HG03060 (cell line): ENCODE results near the gene POR.
"Not testable (repeated sequence)": the region's sequence is repeated elsewhere in the genome, so short reads cannot be mapped to it uniquely, and the experiment has no call there.

Source experiments
- ATAC-seq: cut with Tn5 transposase; IDR thresholded peaks from one replicate; pipeline ENCODE4 v1.9.1; 2021; ENCODE audit warnings: low read depth, moderate number of reproducible peaks; ENCODE audit not compliant: unreplicated experiment

Gene POR

GRCh38 chr7:75914655-75915415 is at the start of gene POR:
POR (plus strand) TSS chr7:75915155; CDS start chr7:75954002, 38,847 bp downstream.
- ATAC-seq = peak; percentile 61

- ATAC-seq = no peak
Observed at GRCh38 chr7:75866114-75866488, 48.9 kb upstream of the POR start.

- no peak for ATAC-seq
Observed at GRCh38 chr7:75866489-75867389, 48.2 kb upstream of the POR start.

- ATAC-seq = no peak
Observed at GRCh38 chr7:75867390-75867717, 47.6 kb upstream of the POR start.

GRCh38 chr7:75868153-75868552 is 46.8 kb upstream of the POR start:
- no peak for ATAC-seq

- ATAC-seq = no peak
Observed at GRCh38 chr7:75869776-75870379, 45.1 kb upstream of the POR start.

- no peak for ATAC-seq
Observed at GRCh38 chr7:75870557-75871161, 44.3 kb upstream of the POR start.

- no peak for ATAC-seq
Observed at GRCh38 chr7:75872073-75872782, 42.7 kb upstream of the POR start.

- ATAC-seq = not testable (repeated sequence)
Observed at GRCh38 chr7:75874180-75874579, 40.8 kb upstream of the POR start.

- ATAC-seq = no peak
Observed at GRCh38 chr7:75875113-75876080, 39.6 kb upstream of the POR start.

GRCh38 chr7:75876126-75876881 is 38.7 kb upstream of the POR start:
- no peak for ATAC-seq

- ATAC-seq = peak; percentile 12
Observed at GRCh38 chr7:75878312-75878768, 36.6 kb upstream of the POR start.

- peak; percentile 65 for ATAC-seq
Observed at GRCh38 chr7:75878769-75879611, 36.0 kb upstream of the POR start, which contains the start of gene RHBDD2. RHBDD2 (plus strand) TSS chr7:75879034; CDS start chr7:75879083, 49 bp downstream.

GRCh38 chr7:75879771-75880184 is 35.2 kb upstream of the POR start:
- no peak for ATAC-seq

- no peak for ATAC-seq
Observed at GRCh38 chr7:75880242-75880641, 34.7 kb upstream of the POR start.

GRCh38 chr7:75881436-75882095 is 33.4 kb upstream of the POR start:
- no peak for ATAC-seq
